ENCODE measurements around the gene UQCRC2. TPM values are rescaled to one million over a fixed set of nuclear protein-coding genes. Genes with fewer than 3 reads are reported as not detected.
"Not testable (repeated sequence)": the region's sequence is repeated elsewhere in the genome, so short reads cannot be mapped to it uniquely, and the experiment has no call there.

Gene UQCRC2
- total RNA-seq, 1 donor from 2014 or later = 272 TPM

DNA sequence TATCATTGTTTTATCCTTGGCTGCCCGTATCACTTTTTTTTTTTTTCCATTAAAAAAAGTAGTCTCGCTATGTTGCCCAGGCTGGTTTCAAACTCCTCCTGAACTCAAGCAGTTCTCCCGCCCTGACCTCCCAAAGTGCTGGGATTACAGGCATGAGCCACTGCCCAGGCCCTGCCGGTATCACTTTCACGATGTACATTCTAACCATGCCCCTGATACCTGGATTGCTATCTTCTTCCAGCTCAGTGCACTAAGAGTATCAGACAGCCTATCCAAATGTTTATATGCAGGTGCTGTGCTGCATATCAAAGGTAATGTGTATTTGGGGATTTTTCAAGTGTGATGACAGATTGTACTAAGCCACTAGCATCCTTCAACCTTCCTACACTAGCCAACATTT is 69.0 kb downstream of the UQCRC2 start:
- Mint-ChIP-seq H3K36me3 (ENCODE audit: low read depth) (no peaks in the 10 kb centered on the region), H3K4me1 (ENCODE audit: low read depth) (peaks cover 17% of the 10 kb centered on the region), H3K9me3 (no peaks in the 10 kb centered on the region), H3K27ac (no peak overlapping the region), H3K4me3 (ENCODE audit: low read depth) (no peak overlapping the region), H3K27me3 (ENCODE audit: low read depth) (no peaks in the 10 kb centered on the region)
- DNase-seq (ENCODE audit: low spot score) = no peak
- intact Hi-C loops (cut with micrococcal nuclease) = no loop called here

GRCh38 chr16:22023505-22023904 is 70.3 kb downstream of the UQCRC2 start:
- no peak for DNase-seq (ENCODE audit: low spot score)
- no peak overlapping the region for H3K4me3 Mint-ChIP-seq (ENCODE audit: low read depth)
- intact Hi-C loops (cut with micrococcal nuclease) = no loop called here
- no peak overlapping the region for H3K27ac Mint-ChIP-seq
- H3K27me3 Mint-ChIP-seq (ENCODE audit: low read depth) = no peaks in the 10 kb centered on the region
- H3K9me3 Mint-ChIP-seq = no peaks in the 10 kb centered on the region
- H3K36me3 Mint-ChIP-seq (ENCODE audit: low read depth) = no peaks in the 10 kb centered on the region
- peaks cover 23% of the 10 kb centered on the region for H3K4me1 Mint-ChIP-seq (ENCODE audit: low read depth)

- H3K27me3 Mint-ChIP-seq (ENCODE audit: low read depth); H3K27ac Mint-ChIP-seq; H3K4me3 Mint-ChIP-seq (ENCODE audit: low read depth); H3K36me3 Mint-ChIP-seq (ENCODE audit: low read depth); intact Hi-C loops (cut with micrococcal nuclease); H3K9me3 Mint-ChIP-seq; DNase-seq (ENCODE audit: low spot score): not testable (repeated sequence)
- H3K4me1 Mint-ChIP-seq (ENCODE audit: low read depth) = peaks cover 20% of the 10 kb centered on the region
These were observed 71.6 kb downstream of the UQCRC2 start for GRCh38 chr16:22024785-22025184.

GRCh38 chr16:22027633-22028032 is 74.5 kb downstream of the UQCRC2 start:
- intact Hi-C loops (cut with micrococcal nuclease) = no loop called here
- H3K27ac Mint-ChIP-seq = no peak overlapping the region
- H3K9me3 Mint-ChIP-seq = peaks cover 4% of the 10 kb centered on the region
- peaks cover 23% of the 10 kb centered on the region for H3K36me3 Mint-ChIP-seq (ENCODE audit: low read depth)
- peaks cover 30% of the 10 kb centered on the region for H3K4me1 Mint-ChIP-seq (ENCODE audit: low read depth)
- H3K4me3 Mint-ChIP-seq (ENCODE audit: low read depth) = no peak overlapping the region
- DNase-seq (ENCODE audit: low spot score) = no peak
- H3K27me3 Mint-ChIP-seq (ENCODE audit: low read depth) = no peaks in the 10 kb centered on the region

DNA sequence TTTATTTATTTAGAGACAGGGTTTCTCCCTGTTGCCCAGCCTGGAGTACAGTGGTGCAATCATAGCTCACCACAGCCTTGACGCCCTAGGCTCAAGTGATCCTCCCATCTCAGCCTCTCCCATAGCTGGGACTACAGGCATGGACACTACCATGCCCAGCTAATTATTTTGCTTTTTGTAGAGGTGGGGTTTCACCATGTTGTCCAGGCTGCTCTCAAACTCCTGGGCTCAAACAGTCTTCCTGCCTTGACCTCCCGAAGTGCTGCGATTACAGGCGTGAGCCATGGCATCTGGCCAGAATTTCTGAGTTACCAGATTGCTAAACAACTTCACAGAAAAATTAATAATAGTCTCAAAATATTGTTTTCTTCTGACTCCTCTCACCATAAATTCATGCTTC is 76.5 kb downstream of the UQCRC2 start:
- Mint-ChIP-seq H3K9me3 (peaks cover 4% of the 10 kb centered on the region), H3K27ac (no peak overlapping the region), H3K36me3 (ENCODE audit: low read depth) (peaks cover 34% of the 10 kb centered on the region), H3K27me3 (ENCODE audit: low read depth) (no peaks in the 10 kb centered on the region), H3K4me1 (ENCODE audit: low read depth) (peaks cover 35% of the 10 kb centered on the region), H3K4me3 (ENCODE audit: low read depth) (no peak overlapping the region)
- no peak for DNase-seq (ENCODE audit: low spot score)
- intact Hi-C loops (cut with micrococcal nuclease) = no loop called here

- DNase-seq (ENCODE audit: low spot score) = no peak
- Mint-ChIP-seq H3K9me3 (peaks cover 4% of the 10 kb centered on the region), H3K4me3 (ENCODE audit: low read depth) (no peak overlapping the region), H3K4me1 (ENCODE audit: low read depth) (peaks cover 39% of the 10 kb centered on the region), H3K36me3 (ENCODE audit: low read depth) (peaks cover 34% of the 10 kb centered on the region), H3K27me3 (ENCODE audit: low read depth) (no peaks in the 10 kb centered on the region), H3K27ac (no peak overlapping the region)
- intact Hi-C loops (cut with micrococcal nuclease) = no loop called here
These were observed 77.1 kb downstream of the UQCRC2 start for GRCh38 chr16:22030087-22030812.

DNA sequence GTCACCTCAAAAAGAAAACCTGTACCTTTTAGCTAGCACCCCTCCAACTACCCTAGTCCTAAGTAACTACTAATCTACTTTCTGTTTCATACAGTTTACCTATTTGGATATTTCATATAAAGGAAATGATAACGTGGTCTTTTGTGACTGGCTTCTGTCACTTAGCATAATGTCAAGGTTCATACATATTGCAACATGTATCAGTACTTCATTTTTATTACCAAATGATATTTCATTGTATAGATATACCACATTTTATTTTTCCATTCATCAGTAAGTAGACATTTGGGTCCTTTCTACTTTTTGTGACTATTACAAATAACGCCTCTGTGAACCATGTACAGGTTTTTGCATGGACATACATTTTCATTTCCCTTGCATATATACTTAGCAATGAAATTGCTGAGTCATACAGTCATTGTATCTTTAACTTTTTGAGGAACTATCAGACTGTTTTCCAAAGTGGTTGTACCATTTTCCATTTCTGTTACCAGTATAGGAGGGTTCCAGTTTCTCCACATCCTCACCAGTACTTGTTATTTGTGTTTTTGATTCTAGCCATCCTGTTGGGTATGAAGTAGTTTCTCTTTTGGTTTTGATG is 78.4 kb downstream of the UQCRC2 start:
- peaks cover 38% of the 10 kb centered on the region for H3K4me1 Mint-ChIP-seq (ENCODE audit: low read depth)
- DNase-seq (ENCODE audit: low spot score) = no peak
- H3K4me3 Mint-ChIP-seq (ENCODE audit: low read depth) = no peak overlapping the region
- intact Hi-C loops (cut with micrococcal nuclease) = no loop called here
- peaks cover 4% of the 10 kb centered on the region for H3K9me3 Mint-ChIP-seq
- peaks cover 34% of the 10 kb centered on the region for H3K36me3 Mint-ChIP-seq (ENCODE audit: low read depth)
- H3K27me3 Mint-ChIP-seq (ENCODE audit: low read depth) = no peaks in the 10 kb centered on the region
- H3K27ac Mint-ChIP-seq = no peak overlapping the region

Other genes starting within 250 kb of the UQCRC2 start
- gene NPIPB4, start 95.6 kb upstream of the UQCRC2 start, total RNA-seq = 190 and 213 TPM in 2 replicates
- not detected in 2 replicates for gene PDZD9, start 47.8 kb downstream of the UQCRC2 start, total RNA-seq
- 11.4 and 12.0 TPM in 2 replicates for gene MOSMO, start 54.8 kb downstream of the UQCRC2 start, total RNA-seq
- 0.07 and 0.11 TPM in 2 replicates for gene VWA3A, start 139.2 kb downstream of the UQCRC2 start, total RNA-seq
- 0.09 TPM in 1 of 2 replicates, not detected in the other for gene SDR42E2, start 209.1 kb downstream of the UQCRC2 start, total RNA-seq

Measured in activated T-helper 2 cell treated with anti-CD3 and anti-CD28 coated beads, Interferon-gamma antibody, Interleukin-2, Interleukin-4, amounts not matched to agents 10 μg/mL and 5 μg/mL and 100 μg/mL, durations not matched to agents 14 hours and 24 hours and 36 hours (primary cell).